HG02981 (cell line): ENCODE results near the gene LRP8.

Source experiments
- ATAC-seq: cut with Tn5 transposase; IDR thresholded peaks from one replicate; pipeline ENCODE4 v1.9.1; 2021; ENCODE audit warnings: mild to moderate bottlenecking, moderate library complexity; ENCODE audit not compliant: unreplicated experiment

The LRP8 gene

DNA sequence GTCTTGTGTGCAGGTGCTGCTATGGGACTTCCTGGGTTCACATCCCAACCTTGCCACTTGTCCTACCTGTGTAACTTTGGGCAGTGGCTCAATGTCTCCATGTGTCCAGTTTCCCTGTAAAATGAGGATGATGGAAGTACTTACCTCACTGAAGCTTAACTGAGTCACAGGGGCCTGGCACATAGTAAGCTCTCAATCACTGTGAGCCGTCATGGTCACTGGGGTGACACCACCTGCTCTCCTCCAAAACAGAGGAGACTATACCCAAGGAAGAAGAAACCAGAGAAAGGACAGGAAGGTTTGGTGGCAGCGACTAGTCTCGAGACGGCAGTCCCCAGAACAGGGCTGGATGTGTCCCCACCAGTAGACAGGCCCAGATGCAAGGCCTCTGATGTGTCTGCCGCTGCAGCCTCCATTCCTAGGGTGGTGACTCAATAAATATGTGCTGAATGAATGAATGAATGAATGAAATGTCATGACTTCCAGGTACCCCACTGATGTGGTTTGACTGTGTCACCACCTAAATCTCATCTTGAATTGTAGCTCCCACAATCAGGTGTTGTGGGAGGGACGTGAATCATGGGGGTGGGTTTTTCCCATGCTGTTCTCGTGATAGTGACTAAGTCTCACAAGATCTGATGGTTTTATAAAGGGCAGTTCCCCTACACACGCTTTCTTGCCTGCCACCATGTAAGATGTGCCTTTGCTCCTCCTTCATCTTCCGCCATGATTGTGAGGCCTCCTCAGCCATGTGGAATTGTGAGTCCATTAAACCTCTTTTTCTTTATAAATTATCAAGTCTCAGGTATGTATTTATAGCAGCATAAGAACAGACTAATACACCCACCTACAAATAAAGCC is 13.0 kb upstream of the LRP8 start:
- ATAC-seq, result no peak

DNA sequence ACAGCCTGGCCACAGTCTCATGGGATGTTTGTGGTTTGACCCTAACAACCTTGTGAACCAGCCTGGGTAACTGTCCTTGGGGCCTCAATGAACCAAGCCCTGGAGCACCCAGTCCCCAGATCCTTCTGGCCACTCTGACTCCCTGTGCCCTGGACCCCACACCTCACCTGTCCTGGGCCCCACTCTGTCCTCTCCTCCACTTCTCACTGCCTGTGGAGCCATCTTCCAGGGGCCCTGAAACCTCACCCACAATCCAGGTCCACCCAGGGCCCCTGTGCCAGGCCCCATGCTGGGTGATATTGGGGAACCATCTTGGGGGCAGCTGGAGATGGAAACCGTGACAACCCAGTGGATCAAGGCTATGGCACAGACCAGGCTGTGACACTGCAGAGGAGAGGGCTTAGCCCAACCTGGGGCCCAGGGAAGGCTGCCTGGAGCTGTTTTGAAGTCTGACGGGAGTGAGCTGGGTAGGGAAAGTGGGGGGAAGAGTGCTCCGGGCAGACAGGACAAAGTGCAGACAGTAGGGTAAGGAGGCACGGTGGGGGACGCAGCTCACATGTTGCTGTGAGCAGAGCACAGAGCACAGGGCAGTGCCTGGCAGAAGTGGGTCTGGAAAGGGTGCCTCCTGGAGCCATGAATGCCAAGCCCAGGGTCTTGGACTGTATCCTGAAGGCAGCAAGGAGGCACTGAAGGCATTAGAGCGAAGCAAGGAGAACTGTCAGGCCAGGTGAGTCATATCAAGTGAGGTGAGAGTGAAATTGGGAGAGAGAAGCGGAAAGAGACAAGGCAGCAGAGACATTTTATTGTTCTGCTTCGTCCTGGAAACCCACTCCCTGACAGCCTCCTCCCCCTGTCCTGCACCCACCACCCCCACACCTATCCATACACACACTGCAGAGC is 12.1 kb upstream of the LRP8 start:
- no peak for ATAC-seq

DNA sequence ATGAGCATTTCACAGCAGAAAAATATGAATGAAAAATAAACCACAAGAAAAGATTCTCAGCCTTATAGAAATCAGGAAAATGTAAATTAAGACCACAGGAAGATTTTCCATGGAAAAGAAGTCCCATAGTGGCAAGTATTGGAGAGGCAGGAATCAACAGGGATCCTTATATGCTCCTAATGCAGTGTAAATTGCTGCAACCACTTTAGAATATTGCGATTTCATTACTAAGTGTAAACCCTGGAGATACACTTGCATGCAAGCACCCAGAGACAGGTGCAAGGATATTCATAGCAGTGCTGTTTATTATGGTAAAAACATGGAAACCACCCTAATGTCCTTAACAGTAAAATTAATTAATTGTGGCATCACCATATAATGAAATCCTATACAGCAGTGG is 10.6 kb upstream of the LRP8 start:
- no peak for ATAC-seq

DNA sequence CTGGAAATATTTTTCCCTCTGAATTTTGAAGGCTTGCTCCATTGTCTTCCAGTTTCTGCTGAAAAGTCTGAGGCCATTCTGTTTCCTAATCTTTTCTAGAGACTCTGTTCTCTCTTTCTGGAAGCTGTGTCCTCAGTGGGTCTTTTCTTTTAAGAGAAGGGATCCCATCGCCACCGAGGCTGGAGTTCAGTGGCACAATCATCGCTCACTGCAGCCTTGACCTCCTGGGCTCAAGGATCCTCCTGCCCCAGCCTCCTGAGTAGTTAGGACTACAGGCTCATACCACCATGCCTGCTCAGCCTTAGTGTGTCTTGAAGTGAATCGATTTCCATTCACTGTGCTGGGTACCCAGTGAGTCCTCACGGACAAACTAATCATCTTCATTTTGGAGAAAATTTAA is 9.6 kb upstream of the LRP8 start:
- ATAC-seq, result no peak

DNA sequence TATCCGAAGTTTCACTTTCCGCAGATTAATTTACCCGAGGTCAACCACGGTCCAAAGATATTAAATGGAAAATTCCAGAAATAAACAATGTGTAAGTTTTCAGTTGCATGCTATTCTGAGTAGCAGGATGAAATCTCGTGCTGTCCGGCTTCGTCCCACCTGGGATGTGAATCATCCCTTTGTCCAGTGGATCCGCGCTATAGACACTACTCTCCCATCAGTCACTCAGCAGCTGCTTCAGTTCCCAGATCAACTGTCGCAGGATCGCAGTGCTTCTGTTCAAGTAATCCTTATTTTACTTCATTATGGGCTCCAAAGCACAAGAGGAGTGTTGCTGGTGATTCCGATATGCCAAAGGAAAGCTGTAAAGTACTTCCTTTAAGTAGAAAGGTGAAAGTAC is 8.3 kb upstream of the LRP8 start:
- ATAC-seq, result no peak

DNA sequence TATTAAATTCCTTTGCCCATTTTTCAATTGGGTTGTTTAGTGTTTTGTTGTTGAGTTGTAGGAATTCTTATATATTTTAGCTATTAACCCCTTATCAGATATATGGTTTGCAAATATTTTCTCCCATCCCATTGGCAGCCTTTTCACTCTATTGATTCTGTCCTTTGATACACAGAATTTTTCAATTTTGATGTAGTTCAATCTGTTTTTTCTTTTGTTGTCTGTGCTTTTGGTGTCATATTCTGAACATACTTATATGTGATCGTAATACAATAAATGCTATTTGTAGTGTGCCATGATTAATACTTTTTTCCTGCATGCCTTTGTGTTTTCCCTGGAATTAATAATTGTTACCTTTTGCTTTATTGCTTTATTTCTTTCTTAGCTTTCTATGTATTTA is 7.8 kb upstream of the LRP8 start:
- no peak for ATAC-seq

DNA sequence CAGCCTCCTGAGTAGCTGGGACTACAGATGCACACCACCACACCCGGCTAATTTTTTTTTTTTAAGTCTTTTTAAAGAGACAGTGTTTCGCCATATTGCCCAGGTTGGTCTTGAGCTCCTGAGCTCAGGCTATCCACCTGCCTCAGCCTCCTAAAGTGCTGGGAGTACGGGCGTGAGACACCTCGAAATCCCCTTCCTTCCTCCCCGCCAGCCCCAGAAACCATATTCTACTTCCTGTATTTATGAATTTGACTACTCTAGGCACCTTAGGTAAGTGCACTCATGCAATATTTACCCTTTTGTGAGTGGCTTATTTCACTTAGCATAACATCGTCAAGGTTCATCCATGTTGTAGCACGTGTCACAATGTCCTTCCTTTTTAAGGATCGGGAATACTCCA is 6.9 kb upstream of the LRP8 start:
- ATAC-seq, result peak; percentile 44

DNA sequence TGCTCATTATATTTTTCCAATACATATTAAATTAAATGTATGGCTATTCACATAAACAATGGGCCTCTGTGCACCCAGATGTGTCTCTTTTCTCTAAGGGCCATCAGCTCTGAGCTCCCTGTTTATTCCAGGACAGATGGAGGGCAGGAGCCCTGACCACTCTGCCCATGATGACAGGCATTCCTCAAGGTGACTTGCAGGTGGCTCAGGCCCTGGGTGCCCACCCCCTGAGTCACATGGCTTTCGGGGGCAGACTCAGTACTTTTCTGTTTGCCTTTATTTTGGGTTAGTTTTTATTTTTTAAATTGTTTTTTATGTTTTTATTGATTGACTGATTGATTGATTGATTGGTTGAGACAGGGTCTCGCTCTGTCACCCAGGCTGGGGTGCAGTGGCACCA is 6.4 kb upstream of the LRP8 start:
- ATAC-seq, result no peak

DNA sequence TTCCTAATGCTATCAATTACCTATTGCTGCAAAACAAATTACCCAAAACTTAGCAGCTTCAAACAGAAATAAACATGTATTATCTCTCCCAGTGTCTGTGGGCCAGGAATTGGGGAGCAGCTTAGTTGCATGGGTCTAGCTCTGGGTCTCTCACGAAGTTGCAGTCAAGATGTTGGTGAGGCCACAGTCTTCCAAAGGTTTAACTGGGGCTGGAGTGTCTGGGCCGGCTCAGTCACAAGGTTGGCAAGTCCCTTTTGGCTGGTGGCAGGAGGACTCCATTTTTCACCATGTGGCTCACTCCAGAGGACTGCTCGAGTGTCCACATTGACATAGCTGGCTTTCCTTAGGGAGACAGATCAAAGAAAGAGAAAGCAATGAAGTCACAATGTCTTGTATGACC is 5.0 kb upstream of the LRP8 start:
- ATAC-seq, result no peak

DNA sequence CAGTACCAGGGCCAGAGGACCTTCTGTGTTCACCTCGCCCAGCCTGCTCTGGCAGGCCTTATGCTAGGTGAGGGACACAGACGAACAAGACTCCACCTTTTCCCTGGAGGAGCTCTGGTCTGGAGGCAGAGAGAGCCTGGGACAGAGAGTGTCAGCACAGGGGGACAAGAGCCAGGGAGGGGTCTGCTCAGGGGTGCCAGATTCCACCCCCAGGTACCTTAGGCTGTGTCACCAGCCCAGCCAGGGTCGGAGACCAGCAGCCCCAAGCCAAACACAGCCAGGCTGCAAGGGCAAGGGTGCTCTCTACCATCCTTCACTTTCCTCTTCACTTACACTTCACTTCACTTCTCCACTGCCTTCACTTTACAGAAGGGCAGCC is 4.3 kb upstream of the LRP8 start:
- ATAC-seq, result no peak

DNA sequence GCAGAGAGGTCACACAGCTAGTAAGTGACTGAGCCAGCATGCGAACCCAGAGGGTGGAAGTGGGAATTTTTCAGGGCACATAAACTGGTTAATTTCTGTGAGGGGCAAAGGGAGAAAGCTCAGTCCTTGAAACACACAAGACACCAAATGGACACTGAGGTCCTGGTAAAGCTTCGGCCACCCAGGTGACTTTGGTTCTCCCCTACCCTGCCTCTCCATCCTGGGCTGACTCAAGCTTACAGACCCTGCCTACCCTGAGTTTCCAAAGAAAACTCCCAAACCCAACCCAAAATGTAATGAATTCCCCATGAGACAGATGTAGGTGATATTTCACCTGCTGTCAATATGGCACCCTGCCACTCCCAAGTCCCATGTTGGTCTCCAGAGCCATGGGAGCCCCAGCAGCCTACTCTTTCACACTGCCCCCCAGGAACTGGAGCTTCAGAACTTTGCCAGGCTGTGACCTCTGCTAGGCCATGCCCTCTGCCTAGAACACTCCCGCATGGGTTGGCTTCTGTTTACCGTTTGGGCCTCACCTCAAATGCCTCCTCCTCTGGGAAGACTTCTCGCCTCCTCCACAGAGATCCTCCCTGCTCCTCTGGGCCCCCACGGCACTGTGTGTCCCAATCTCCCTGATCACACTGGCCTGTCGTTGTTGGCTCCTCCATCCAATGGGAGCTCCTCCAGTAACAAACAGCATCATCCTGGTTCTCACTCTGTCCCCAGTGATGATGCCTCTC is 3.7 kb upstream of the LRP8 start:
- ATAC-seq, result no peak

DNA sequence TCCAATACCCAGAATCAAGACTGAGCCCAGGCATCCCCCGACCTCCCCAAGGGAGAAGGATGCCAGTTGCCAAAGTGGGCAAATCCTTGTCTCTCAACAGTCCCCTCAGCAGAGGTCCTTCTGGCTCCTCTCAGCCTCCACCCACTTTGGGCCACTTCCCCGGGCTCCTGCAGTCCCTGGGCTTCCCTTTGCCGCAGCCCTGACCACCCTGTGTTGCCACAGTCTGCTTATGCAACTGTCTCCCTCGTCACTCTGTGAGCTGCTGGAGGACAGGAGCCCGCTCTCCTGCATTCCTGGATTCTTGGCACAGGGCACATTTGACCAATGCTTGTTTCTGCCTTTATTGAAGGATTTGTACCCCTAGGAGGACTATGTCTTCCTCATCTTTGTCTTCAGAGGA is 2.9 kb upstream of the LRP8 start:
- ATAC-seq, result no peak

DNA sequence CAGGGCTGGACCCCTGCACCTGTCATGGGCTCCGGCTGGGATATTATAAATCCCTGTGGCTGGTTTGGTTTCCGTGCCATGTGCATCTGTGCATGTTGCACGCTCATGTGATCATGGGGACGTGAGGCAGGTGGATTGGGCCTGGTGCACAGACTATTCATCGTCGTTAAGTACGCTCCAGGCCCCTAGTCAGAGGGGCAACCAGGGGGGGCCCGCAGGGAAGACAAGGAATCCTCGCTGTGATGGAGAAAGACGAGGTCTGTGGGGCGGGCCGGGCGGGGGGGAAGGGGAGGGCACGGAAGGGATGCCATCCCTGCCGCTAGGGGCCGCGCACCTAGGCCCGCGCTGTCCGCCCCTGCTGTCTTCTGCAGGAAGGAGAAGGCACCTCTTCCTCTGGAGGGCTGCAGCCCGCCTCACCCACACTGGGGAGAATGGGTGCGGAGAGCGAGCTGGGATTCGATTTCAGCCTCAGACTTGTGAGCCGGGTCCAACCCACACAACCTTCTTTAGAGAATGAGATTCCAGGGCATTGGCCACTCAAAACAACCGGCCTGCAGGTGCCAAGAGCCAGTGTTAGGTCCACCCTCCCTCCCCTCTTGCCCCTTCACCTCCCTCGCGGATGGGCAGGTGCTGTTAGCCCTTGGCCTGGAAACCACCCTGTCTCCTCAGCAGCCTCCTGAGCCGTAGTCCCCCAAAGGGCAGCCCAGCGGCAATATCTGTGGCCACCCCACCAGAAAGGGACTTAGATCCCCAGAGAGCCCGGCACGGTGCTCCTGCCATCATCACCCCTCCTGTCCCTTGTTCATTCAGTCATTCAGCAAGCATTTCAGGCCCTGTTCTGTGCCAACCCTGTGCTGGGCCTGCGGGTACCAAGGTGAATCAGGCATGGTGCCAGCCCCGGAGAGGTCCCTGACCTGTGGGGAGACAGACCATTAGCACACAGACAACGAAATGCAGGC is 950 bp upstream of the LRP8 start:
- no peak for ATAC-seq

DNA sequence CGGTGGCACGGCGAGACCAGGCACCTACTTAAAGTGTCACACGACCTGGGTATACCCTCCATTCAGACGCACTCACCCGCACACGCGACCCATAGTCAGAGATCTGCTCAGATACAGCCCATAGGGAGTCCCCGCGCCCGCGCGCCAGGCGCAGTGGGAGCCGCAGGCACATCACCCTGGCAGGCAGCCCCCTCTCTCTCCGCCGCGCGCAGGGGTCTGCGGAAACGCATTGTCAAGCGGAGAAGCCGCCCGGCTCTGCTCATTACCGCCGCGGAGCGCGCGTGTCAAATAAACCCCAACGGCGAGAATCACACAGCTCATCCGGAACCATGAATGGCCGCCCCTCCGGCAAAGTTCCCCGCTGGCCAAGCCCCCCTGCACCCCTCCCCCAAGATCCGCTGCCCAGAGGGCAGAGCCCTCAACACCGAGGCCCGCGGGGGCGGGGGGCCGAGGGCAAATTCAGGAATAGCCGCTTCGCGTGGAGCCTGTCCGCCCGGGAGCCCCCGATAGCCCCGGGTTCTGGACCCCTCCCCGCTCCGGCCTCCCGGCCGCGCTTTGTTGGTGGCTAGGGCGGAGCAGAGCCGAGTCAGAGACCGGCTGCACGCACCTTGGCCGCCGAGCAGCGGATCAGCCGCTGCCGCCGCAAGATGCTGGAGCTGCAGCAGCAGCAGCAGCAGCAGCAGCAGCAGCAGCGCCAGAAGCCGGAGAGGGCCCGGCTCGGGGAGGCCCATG is 522 bp downstream of the LRP8 start:
- peak; percentile 5 for ATAC-seq

DNA sequence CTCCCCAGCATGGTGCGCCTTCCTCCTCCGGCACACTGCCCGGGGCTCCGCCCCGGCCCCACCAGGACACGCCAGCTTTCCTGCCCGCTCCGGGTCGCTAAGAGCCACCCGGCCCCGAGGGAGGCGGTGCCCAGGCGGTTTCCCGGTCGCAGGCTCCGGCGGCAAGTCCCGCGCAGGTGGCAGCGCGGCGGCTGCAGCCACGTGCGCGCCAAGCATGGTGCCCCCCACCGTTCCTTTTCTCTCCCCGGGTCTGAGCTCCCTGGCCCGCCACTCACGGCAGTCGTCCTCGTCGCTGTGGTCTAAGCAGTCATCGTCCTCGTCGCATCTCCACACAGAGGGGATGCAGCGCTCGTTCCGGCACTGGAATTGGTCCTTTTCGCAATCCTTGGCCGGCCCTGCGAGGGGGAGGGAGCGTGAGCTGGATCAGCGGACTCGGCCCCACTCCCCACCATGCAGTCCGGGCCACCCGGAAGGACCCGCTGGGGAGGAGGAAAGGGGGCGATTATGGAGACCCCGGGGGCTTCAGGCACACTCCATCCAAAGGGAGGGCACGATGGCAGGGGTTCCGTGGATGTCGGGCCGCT is 1.2 kb downstream of the LRP8 start:
- ATAC-seq, result peak; percentile 16

DNA sequence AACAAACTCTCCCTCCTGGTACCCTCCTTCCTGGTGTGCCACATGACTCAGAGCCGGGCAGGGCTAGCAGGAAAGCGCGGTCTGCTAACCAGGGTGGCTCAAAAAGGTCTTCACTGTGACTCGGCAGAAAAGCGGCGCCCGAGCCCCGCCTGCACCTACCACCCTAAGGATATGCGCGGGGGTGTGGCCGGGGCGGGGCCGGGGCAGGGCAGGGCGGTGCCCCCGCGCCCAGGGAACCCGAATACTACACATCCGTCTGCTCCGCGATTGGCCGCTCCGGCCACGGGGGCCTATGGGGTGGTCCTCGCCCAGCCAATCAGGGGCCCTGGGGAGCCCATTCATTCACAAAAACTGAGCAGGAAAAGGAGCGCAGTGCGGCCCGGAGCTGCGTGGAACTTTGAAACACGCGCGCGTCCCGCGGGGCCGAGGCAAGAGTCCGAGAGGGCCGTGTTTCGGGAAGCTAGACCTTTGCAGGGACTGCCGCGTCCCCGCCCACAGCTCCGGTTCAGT is 1.7 kb downstream of the LRP8 start:
- ATAC-seq, result peak; percentile 85

DNA sequence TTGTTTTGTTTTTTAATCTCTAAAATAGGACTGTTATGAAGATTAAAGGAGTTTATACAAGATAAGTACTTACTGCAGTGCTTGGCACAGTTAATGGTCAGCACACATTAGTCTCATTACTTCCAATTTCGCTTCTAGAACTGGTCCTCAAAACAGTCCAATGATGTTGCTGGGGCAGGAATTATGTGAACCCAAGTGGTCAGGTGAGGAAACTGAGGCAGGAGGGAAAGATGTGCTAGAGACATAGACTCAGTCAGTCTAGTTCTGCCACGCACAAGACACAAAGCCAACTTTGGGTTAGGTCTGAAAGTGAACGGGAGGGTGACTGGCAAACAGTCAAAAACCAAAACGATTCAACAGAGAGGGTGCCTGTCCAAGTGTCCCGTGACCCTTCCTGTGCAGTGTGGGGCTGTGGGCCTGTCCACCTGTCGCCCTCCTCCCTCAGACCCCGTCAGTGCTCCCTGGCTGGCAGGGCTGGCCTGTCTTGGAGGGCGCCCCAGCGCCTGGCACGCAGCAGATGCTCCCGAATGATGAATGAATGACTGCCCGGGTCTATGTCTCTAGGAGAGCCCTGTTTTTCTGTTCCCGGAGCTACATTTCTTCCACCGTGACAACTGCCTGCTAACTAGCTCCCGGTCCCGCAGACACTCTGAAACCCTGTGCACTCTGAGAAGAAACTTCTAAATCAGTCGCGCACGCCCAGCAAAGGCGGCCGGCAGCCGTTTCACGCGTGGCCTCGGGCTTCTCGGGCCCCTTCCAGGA is 2.4 kb downstream of the LRP8 start:
- ATAC-seq, result no peak

DNA sequence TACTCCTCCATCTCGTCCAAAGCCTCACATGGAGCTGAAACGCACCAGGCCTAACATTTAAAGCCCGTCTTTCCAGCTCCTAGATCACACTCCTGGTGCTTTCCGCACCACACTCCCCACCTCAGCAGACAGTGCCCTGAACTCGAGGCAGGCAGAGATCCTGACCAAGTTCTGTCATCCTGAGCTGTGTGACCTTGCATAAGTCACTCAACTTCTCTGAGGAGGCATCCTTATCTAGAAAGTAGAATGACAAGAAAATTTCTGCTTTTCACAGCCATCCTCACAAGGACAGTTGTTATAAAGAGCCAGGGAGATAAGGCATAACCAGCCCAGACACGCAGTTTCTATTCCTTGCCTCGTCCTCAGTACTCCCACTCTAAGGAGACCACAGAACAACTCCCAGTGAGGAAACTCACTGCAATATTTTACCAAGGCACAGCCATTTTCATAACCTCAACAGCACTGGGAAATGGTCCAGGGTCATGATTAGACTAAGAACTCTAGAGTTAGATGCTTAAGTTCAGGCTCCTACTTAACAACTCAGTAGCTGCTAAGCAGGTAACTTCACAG is 3.1 kb downstream of the LRP8 start:
- no peak for ATAC-seq
